DOHH2 (cell line): ENCODE measurements around the gene HMSD.

ENCODE experiments used
- H3F3A ChIP-seq: fragments of 200-600 bp; sonication (generic), shearing (Covaris generic); 2 replicates; pipeline ENCODE4 v1.6.0; 2016; ENCODE audit warnings: antibody characterized with exemption, mild to moderate bottlenecking; ENCODE audit not compliant: control insufficient read depth, insufficient read depth
- H3K27ac ChIP-seq: fragments of 200-600 bp; sonication (generic); 2 replicates; pipeline ENCODE4 v1.5.1; 2014; ENCODE audit warnings: low read depth, mild to moderate bottlenecking, low read length, moderate library complexity
- H3K27me3 ChIP-seq: fragments of 200-600 bp; sonication (generic); 2 replicates; pipeline ENCODE4 v1.6.1; 2014; ENCODE audit warnings: mild to moderate bottlenecking, low read length, mixed read lengths; ENCODE audit not compliant: control insufficient read depth
- H3K36me3 ChIP-seq: fragments of 200-600 bp; sonication (generic); 2 replicates; pipeline ENCODE4 v1.6.1; 2014; ENCODE audit warnings: mild to moderate bottlenecking, low read length, moderate library complexity, mixed read lengths; ENCODE audit not compliant: control insufficient read depth
- H3K4me1 ChIP-seq: fragments of 200-600 bp; sonication (generic); 2 replicates; pipeline ENCODE4 v1.6.1; 2014; ENCODE audit warnings: mild to moderate bottlenecking, low read length, mixed read lengths; ENCODE audit not compliant: control insufficient read depth
- H3K4me2 ChIP-seq: fragments of 200-600 bp; sonication (generic); 2 replicates; pipeline ENCODE4 v1.6.0; 2014; ENCODE audit warnings: mild to moderate bottlenecking, low read length, moderate library complexity
- H3K4me3 ChIP-seq: fragments of 200-600 bp; sonication (generic); 2 replicates; pipeline ENCODE4 v1.5.1; 2014; ENCODE audit warnings: mild to moderate bottlenecking, low read length, mixed read lengths
- H3K79me2 ChIP-seq: fragments of 200-600 bp; sonication (generic); 2 replicates; pipeline ENCODE4 v1.6.1; 2014; ENCODE audit warnings: mild to moderate bottlenecking, low read length, mixed read lengths; ENCODE audit not compliant: control insufficient read depth
- H3K9me2 ChIP-seq: fragments of 200-600 bp; sonication (generic); replicated peaks from 2 replicates; pipeline ENCODE4 v1.6.1; 2014; ENCODE audit warnings: mild to moderate bottlenecking, low read length, mixed read lengths; ENCODE audit not compliant: control insufficient read depth
- H3K9me3 ChIP-seq: fragments of 200-600 bp; sonication (generic); 2 replicates; pipeline ENCODE4 v1.6.1; 2014; ENCODE audit warnings: antibody characterized with exemption, low read length, mixed read lengths; ENCODE audit not compliant: control insufficient read depth, insufficient read depth
- H4K20me1 ChIP-seq: fragments of 200-600 bp; sonication (generic); 2 replicates; pipeline ENCODE4 v1.6.0; 2014; ENCODE audit warnings: low read depth, mild to moderate bottlenecking, antibody characterized with exemption, low read length, moderate library complexity; ENCODE audit not compliant: control insufficient read depth, insufficient read depth
- EZH2phosphoT487 ChIP-seq: fragments of 200-600 bp; sonication (generic); IDR thresholded peaks from 2 replicates; pipeline ENCODE4 v1.6.1; 2017; ENCODE audit warnings: borderline replicate concordance, mild to moderate bottlenecking, antibody characterized with exemption, low read length, moderate library complexity, mixed read lengths
- TF ChIP-seq, protein P1 (sequence below): fragments of 200-600 bp; sonication (generic); IDR thresholded peaks from one replicate; pipeline ENCODE4 v1.5.1; 2014; ENCODE audit warnings: antibody characterized with exemption, mild to moderate bottlenecking, low read depth, low read length; ENCODE audit not compliant: poor library complexity, severe bottlenecking

Gene HMSD

DNA sequence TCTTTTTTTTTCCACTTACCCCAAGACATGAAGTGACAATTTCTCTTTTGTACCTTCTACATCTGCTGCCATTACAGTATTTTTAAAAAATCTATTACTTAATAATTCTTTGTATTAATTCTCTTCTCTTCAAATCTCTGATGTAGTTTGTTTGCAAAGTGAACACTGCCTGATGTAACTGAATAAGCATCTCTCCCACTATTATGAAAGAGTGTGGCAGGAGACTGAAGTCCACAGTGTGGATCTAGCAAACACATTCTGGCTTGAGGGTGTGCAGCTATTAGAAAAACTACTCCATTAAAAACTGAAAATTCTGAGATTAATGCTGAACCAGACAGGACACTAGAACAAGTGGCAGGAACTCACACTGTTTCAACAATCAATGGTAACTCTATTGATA, 15.8 kb downstream of the HMSD start:
- TF ChIP-seq EZH2phosphoT487: no peak
- TF ChIP-seq, protein P1, sequence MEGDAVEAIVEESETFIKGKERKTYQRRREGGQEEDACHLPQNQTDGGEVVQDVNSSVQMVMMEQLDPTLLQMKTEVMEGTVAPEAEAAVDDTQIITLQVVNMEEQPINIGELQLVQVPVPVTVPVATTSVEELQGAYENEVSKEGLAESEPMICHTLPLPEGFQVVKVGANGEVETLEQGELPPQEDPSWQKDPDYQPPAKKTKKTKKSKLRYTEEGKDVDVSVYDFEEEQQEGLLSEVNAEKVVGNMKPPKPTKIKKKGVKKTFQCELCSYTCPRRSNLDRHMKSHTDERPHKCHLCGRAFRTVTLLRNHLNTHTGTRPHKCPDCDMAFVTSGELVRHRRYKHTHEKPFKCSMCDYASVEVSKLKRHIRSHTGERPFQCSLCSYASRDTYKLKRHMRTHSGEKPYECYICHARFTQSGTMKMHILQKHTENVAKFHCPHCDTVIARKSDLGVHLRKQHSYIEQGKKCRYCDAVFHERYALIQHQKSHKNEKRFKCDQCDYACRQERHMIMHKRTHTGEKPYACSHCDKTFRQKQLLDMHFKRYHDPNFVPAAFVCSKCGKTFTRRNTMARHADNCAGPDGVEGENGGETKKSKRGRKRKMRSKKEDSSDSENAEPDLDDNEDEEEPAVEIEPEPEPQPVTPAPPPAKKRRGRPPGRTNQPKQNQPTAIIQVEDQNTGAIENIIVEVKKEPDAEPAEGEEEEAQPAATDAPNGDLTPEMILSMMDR: no peak
- no peaks in the 10 kb centered on the region; the same call in 1 of the 2 replicates for H3K36me3 ChIP-seq
- H3K9me2 ChIP-seq: no peaks in the 10 kb centered on the region
- peaks cover 7% of the 10 kb centered on the region; the same call in 1 of the 2 replicates for H3F3A ChIP-seq
- H3K27me3 ChIP-seq: peaks cover 25% of the 10 kb centered on the region
- peaks cover 8% of the 10 kb centered on the region for H3K4me1 ChIP-seq
- no peak overlapping the region for H3K27ac ChIP-seq
- no peaks in the 10 kb centered on the region for H3K79me2 ChIP-seq
- no peaks in the 10 kb centered on the region for H3K9me3 ChIP-seq
- H3K4me3 ChIP-seq: no peak overlapping the region
- H4K20me1 ChIP-seq: no peaks in the 10 kb centered on the region
- H3K4me2 ChIP-seq: no peak overlapping the region

DNA sequence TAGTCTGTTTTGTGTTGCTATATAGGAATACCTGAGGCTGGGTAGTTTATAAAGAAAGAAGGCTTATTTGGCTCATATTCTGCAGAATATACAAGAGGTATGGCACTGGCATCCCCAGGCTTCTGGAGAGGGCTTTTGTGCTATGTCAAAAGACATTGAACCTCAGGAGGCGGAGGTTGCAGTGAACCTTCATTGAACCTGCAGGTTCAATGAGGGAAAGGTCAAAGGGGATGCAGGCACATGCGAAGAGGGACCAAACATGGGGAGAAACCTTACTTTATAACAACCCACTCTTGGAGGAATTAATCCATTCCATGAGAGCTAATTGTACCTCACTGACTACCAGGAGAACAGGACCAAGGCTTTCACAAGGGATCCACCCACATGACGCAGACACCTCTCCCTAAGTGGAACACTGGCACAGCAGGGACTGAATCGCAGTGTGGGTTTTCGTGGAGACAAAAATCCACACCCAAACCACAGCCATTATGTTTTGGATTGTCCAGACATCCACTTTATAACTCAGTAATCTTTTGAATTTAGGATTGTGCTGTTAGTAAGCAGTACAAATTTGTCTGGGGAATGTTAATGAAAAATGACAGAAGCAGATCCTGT, 16.7 kb downstream of the HMSD start:
- no peak overlapping the region for H3K4me2 ChIP-seq
- no peaks in the 10 kb centered on the region for H3K9me2 ChIP-seq
- H3F3A ChIP-seq: peaks cover 7% of the 10 kb centered on the region; the same call in 1 of the 2 replicates
- no peak overlapping the region for H3K4me3 ChIP-seq
- peaks cover 11% of the 10 kb centered on the region for H3K4me1 ChIP-seq
- TF ChIP-seq, protein P1: no peak
- no peak for TF ChIP-seq EZH2phosphoT487
- no peaks in the 10 kb centered on the region for H3K9me3 ChIP-seq
- H3K27me3 ChIP-seq: peaks cover 25% of the 10 kb centered on the region
- H3K27ac ChIP-seq: no peak overlapping the region
- no peaks in the 10 kb centered on the region; the same call in 1 of the 2 replicates for H3K36me3 ChIP-seq
- no peaks in the 10 kb centered on the region for H4K20me1 ChIP-seq
- H3K79me2 ChIP-seq: no peaks in the 10 kb centered on the region

DNA sequence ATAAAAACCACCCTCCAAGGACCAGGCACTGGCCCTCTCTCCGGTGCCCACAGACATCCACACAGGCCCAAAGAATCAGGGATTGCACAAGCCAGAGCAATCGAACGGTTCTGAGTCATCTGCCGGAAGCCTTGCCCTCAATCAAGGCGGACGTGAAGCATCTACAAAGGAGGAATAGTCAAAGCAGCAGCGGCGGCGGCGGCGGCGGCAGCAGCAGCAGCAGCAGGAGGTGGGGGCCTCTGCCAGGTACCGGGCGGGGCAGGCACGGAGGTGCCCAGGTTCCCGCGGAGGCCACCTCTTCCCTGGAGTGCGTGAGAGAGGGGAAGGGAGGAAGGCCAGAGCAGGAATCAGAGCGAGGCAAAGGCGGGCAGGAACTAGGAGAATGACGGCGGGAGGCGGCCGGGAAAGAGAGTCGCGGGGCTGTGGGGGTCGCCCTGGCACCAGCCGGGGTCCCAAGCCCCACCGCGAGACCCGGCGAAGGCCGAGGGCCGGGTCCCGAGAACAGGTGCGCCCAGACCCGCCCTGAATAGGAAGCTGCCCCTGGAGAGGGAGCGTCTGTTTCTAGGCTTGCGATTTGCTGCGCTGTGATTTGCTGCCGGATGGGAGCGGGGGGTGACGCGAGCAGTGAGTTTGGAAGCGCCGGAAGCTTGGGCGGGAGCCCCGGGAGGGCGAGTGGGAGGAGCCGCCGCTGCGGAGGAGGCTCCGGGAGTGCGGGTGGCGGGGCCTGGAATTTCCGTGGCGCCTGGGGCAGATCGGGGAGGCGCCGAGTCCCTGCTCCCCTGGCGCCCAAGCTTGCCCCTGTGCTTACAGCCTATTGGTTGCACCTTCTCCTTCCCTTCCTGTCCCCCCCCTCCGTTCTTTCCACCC, 21.1 kb downstream of the HMSD start, which contains the start of gene SERPINB8:
Gene SERPINB8, plus strand, starts transcription at position 140 of the 867 bp plus-strand sequence. CDS start 8,228 bp downstream, outside the sequence.
- no peaks in the 10 kb centered on the region for H3K79me2 ChIP-seq
- H3K4me2 ChIP-seq: peak within 1 kb of the TSS; percentile 96
- peak within 1 kb of the TSS; percentile 59 for H3K27ac ChIP-seq
- peaks cover 14% of the 10 kb centered on the region for H3K27me3 ChIP-seq
- H3K4me1 ChIP-seq: peaks cover 23% of the 10 kb centered on the region
- TF ChIP-seq, protein P1: no peak
- TF ChIP-seq EZH2phosphoT487: no peak
- no peaks in the 10 kb centered on the region for H3K9me3 ChIP-seq
- H3K4me3 ChIP-seq: peak within 1 kb of the TSS; percentile 98
- no peaks in the 10 kb centered on the region for H3K9me2 ChIP-seq
- peaks cover 7% of the 10 kb centered on the region; the same call in 1 of the 2 replicates for H3F3A ChIP-seq
- no peaks in the 10 kb centered on the region; the same call in 1 of the 2 replicates for H3K36me3 ChIP-seq
- no peaks in the 10 kb centered on the region for H4K20me1 ChIP-seq
